Stimulated activated CD8-positive, alpha-beta memory T cell treated with anti-CD3 and anti-CD28 coated beads, Interleukin-12 subunit alpha, Interleukin-12 subunit beta, amount 100 ng/mL, for 24 hours (primary cell): ENCODE data around the gene CNN2.

Experiments
- DNase-seq: peaks from one replicate; pipeline ENCODE4 v3.0.0-alpha.2; 2020; ENCODE audit errors: extremely low read depth

CNN2 gene

DNA sequence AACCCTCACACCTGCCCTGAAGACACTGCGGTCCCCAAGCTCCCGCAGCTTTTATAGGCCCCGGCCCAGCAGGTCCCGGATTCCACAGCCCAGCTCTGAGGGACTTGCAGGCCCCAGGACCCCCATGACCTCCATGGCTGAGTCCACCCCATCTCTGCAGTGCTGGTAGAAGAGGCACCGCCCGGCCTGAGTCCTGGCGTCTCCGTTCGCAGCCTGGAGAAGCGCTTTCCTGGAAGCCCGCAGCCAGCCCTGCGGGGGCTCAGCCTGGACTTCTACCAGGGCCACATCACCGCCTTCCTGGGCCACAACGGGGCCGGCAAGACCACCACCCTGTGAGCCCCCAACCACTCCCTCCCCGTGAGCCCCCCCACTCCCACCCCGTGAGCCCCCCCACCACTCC, 22.7 kb downstream of the CNN2 start:
- DNase-seq: no peak

- DNase-seq: no peak
Observed at GRCh38 chr19:1049800-1050199, 23.4 kb downstream of the CNN2 start.

DNA sequence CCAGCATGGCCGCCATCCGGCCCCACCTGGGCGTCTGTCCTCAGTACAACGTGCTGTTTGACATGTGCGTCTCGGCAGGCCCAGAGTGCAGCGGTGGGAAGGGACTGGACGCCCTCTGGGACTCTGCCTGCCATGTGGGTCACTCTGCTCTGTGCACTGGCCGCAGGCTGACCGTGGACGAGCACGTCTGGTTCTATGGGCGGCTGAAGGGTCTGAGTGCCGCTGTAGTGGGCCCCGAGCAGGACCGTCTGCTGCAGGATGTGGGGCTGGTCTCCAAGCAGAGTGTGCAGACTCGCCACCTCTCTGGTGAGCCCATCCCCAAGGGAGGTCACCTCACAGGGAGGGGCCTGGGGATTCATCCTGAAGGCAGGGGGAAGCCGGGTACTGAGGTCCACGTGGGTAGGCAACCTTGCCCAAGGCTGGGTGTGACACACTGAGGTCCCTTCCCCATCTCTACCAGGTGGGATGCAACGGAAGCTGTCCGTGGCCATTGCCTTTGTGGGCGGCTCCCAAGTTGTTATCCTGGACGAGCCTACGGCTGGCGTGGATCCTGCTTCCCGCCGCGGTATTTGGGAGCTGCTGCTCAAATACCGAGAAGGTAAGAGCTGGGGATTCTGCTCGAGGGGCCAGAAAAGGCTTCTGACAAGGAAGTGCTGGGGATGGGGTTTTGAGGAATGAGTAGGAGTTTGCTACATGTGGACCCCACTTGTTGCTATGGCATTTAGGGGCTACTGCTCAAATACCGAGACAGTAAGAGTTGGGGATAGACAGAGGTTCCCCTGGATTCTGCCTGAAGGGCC, 24.8 kb downstream of the CNN2 start:
- DNase-seq: no peak

GRCh38 chr19:1051791-1052190, 25.4 kb downstream of the CNN2 start:
- no peak for DNase-seq

- DNase-seq: no peak
Observed at GRCh38 chr19:1052349-1052975, 26.1 kb downstream of the CNN2 start.

DNA sequence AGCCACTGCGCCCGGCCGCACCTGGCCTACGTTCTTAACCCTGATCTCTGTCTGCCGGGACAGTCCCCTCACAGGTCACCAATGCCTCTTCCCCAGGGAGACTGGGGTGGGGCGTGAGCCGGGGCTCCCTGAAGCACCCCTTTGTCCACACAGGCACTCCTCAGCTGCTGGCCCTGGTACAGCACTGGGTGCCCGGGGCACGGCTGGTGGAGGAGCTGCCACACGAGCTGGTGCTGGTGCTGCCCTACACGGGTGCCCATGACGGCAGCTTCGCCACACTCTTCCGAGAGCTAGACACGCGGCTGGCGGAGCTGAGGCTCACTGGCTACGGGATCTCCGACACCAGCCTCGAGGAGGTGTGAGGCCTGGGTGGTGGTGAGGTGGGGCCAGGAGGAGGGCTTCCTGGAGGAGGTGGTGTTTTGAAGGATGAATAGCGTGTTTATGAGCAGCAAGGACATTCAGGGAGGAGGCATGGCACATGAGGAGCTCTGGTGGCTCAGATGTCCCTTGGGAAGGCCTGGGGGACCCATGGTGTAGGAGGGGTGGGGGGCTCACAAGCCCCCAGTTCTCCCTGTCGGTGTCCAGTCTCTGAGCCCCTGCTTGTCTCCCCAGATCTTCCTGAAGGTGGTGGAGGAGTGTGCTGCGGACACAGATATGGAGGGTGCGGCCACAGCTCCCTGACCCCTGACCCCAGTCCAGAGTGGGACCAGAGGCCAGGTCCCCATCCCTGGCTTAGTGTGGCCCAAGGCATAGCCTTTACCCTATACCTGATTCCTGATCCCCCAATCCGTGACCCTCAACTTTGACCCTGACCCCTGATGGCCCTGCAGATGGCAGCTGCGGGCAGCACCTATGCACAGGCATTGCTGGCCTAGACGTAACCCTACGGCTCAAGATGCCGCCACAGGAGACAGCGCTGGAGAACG, 27.0 kb downstream of the CNN2 start:
- no peak for DNase-seq

- DNase-seq: no peak
Observed at GRCh38 chr19:1054102-1055027, 28.0 kb downstream of the CNN2 start.

DNA sequence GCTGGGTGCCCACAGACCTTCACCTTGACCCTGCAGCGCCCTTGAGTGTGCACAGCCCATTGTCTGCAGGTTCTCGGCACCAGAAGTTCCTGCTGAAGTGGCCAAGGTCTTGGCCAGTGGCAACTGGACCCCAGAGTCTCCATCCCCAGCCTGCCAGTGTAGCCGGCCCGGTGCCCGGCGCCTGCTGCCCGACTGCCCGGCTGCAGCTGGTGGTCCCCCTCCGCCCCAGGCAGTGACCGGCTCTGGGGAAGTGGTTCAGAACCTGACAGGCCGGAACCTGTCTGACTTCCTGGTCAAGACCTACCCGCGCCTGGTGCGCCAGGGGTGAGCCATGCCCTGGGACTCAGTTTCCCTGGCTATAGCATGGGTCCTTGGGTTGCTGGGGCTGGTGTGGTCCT, 28.6 kb downstream of the CNN2 start:
- no peak for DNase-seq

DNA sequence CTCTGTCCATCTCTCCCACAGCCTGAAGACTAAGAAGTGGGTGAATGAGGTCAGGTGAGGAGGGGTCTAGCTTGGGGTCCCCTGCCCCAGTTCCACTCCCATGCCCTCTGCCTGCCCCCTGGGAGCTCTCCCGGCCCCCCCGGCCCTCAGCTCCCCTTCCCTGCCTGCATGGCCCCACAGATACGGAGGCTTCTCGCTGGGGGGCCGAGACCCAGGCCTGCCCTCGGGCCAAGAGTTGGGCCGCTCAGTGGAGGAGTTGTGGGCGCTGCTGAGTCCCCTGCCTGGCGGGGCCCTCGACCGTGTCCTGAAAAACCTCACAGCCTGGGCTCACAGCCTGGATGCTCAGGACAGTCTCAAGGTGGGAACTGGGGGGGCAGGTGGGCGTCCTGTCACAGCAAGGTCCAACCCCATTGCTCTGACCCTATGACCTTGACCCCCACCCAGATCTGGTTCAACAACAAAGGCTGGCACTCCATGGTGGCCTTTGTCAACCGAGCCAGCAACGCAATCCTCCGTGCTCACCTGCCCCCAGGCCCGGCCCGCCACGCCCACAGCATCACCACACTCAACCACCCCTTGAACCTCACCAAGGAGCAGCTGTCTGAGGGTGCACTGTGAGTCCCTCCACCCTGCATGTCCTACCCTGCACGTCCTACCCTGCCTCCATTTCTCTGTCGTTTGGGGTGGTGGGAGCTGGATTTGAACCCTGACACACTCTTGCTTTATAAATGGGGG, 29.6 kb downstream of the CNN2 start:
- DNase-seq: no peak

- DNase-seq: no peak
Observed at GRCh38 chr19:1057176-1057855, 30.9 kb downstream of the CNN2 start.

- DNase-seq: no peak
Observed at GRCh38 chr19:1058112-1058511, 31.7 kb downstream of the CNN2 start.

GRCh38 chr19:1060689-1061088, 34.3 kb downstream of the CNN2 start:
- no peak for DNase-seq

GRCh38 chr19:1061987-1062386, 35.6 kb downstream of the CNN2 start:
- DNase-seq: no peak

DNA sequence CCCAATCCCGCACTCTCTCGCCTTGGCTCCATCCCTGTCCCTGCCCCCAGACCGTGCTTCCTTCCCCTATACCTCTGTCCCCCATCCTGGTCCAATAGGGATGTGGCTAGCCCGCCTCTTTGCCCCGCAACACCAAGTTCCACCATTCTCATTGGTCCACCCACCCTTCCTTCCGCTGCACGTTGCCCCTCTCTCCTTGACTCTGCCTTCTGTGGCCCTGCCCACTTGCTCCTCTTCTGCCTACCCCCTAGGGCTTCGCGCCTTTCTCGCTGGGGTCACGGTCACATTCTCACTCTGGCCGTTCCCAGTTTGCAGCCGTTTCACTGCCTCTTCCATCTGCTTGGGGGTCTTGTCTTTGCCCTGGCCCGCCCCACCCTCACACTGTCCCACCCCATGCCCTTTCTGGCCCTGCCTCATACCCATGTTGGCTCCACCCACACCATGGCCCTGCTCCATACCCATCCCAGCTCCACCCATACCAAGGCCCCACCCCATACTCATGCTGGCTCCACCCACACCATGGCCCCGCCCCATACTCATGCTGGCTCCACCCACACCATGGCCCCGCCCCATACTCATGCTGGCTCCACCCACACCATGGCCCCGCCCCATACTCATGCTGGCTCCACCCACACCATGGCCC, 36.1 kb downstream of the CNN2 start:
- no peak for DNase-seq

GRCh38 chr19:1063030-1063908, 36.9 kb downstream of the CNN2 start:
- DNase-seq: no peak

- DNase-seq: no peak
Observed at GRCh38 chr19:1063909-1064660, 37.7 kb downstream of the CNN2 start.

- no peak for DNase-seq
Observed at GRCh38 chr19:1064661-1065605, 38.5 kb downstream of the CNN2 start.
